IPS-18a (cell line): ENCODE measurements around the gene OR9G1.
"Not testable (repeated sequence)": the region's sequence is repeated elsewhere in the genome, so short reads cannot be mapped to it uniquely, and the experiment has no call there.

ENCODE experiments used
- H3K27ac ChIP-seq: one replicate; pipeline ENCODE4 v1.5.1; 2013; ENCODE audit warnings: low read length
- H3K27me3 ChIP-seq: one replicate; pipeline ENCODE4 v1.6.1; 2013; ENCODE audit warnings: mild to moderate bottlenecking, low read length; ENCODE audit not compliant: control insufficient read depth, insufficient read depth
- H3K36me3 ChIP-seq: one replicate; pipeline ENCODE4 v1.6.1; 2013; ENCODE audit warnings: low read depth, low read length; ENCODE audit not compliant: control insufficient read depth
- H3K4me1 ChIP-seq: one replicate; pipeline ENCODE4 v1.6.1; 2013; ENCODE audit warnings: low read depth, low read length; ENCODE audit not compliant: control insufficient read depth
- H3K4me3 ChIP-seq: one replicate; pipeline ENCODE4 v1.5.1; 2013; ENCODE audit warnings: low read length
- H3K9ac ChIP-seq: one replicate; pipeline ENCODE4 v1.6.1; 2013; ENCODE audit warnings: mild to moderate bottlenecking, low read length, moderate library complexity
- H3K9me3 ChIP-seq: one replicate; pipeline ENCODE4 v1.6.1; 2013; ENCODE audit warnings: low read depth, low read length; ENCODE audit not compliant: control insufficient read depth

Gene OR9G1

GRCh38 chr11:56698795-56699194, at the start of gene OR9G1:
TSS of gene OR9G1 (plus strand) at chr11:56699095. CDS start at chr11:56700388, 1,293 bp downstream.
- Histone ChIP-seq H3K9ac (no peak within 1 kb of the TSS), H3K9me3 (no peaks in the 10 kb centered on the region), H3K4me3 (no peak within 1 kb of the TSS), H3K36me3 (no peaks in the 10 kb centered on the region), H3K4me1 (no peaks in the 10 kb centered on the region), H3K27me3 (no peaks in the 10 kb centered on the region), H3K27ac (no peak within 1 kb of the TSS)

GRCh38 chr11:56659755-56660154, 39.1 kb upstream of the OR9G1 start:
- Histone ChIP-seq H3K9me3 (no peaks in the 10 kb centered on the region), H3K36me3 (no peaks in the 10 kb centered on the region), H3K9ac (peak overlapping the region; percentile 35), H3K4me3 (peak overlapping the region; percentile 44), H3K4me1 (peaks cover 21% of the 10 kb centered on the region), H3K27me3 (no peaks in the 10 kb centered on the region), H3K27ac (peak overlapping the region; percentile 87)

DNA sequence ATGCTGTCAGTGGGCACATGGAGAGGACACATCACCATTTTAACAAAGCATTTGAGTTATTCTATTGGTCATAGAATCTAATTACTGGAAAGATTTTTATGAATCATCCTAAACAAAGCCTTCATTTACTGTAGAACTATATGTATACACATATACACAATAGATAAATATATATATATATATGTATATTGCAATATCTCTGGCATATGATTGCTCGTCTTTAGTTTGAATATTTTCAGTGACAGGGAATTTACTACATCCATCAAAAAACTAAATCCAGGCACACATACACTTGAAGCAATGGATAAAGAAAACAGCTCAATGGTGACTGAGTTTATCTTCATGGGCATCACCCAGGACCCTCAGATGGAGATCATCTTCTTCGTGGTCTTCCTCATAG, 35.5 kb upstream of the OR9G1 start, which contains the start of gene OR5AR1:
OR5AR1 (plus strand) TSS at position 301 of the 400 bp plus-strand sequence; CDS start at position 301, 0 bp downstream.
- Histone ChIP-seq H3K4me3 (no peak within 1 kb of the TSS), H3K9me3 (no peaks in the 10 kb centered on the region), H3K27ac (no peak within 1 kb of the TSS), H3K4me1 (peaks cover 21% of the 10 kb centered on the region), H3K27me3 (no peaks in the 10 kb centered on the region), H3K36me3 (no peaks in the 10 kb centered on the region), H3K9ac (no peak within 1 kb of the TSS)

DNA sequence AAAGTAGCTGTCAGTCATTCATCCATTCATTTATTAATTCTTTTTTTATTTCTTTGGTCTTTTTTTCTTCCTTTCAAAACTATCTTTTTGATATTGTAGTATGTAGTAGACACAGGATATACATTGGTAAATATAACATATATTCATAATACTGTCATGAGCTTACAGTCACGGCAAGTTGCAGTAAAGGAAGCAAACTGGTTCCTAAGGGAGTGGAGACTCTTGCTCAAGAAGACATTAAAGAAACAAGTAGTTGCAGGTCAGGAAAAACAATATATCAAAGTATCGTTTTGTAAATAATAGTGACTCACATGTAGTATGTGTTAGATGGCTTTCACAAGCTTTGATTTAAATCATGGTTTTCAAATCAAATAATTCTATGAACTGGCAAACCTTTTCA, 27.9 kb upstream of the OR9G1 start:
- Histone ChIP-seq H3K9me3 (no peaks in the 10 kb centered on the region), H3K27me3 (no peaks in the 10 kb centered on the region), H3K27ac (no peak overlapping the region), H3K9ac (no peak overlapping the region), H3K36me3 (no peaks in the 10 kb centered on the region), H3K4me3 (no peak overlapping the region), H3K4me1 (no peaks in the 10 kb centered on the region)

- H3K4me3 ChIP-seq = no peak overlapping the region
- H3K9me3 ChIP-seq = no peaks in the 10 kb centered on the region
- no peak overlapping the region for H3K9ac ChIP-seq
- H3K36me3 ChIP-seq = no peaks in the 10 kb centered on the region
- no peak overlapping the region for H3K27ac ChIP-seq
- H3K4me1 ChIP-seq = no peaks in the 10 kb centered on the region
- H3K27me3 ChIP-seq = no peaks in the 10 kb centered on the region
Observed at GRCh38 chr11:56688554-56689100, 10.3 kb upstream of the OR9G1 start.

- not testable (repeated sequence) for H3K36me3 ChIP-seq, H3K4me1 ChIP-seq, H3K9me3 ChIP-seq, H3K27ac ChIP-seq, H3K4me3 ChIP-seq, H3K9ac ChIP-seq, H3K27me3 ChIP-seq
Observed at GRCh38 chr11:56691179-56691578, 7.7 kb upstream of the OR9G1 start.

DNA sequence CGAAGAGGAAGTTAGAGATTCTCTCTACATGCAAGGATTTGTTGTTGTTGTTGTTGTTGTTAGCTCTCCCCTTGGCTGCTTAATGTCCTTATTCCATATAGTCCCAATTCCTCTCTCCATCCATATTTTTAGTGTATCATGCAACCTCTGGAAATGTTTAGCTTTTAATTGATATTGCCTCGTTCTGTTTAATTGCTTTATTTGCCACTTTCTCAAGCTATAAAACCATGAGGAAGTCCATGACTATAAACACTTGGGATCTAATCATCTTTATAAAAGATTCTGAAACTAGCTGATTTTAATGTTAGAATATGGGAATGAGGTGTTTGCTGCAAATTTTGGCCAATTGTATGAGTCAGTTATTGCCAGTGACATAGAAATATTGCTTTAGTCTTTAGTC, 5.5 kb upstream of the OR9G1 start:
- no peaks in the 10 kb centered on the region for H3K27me3 ChIP-seq
- no peak overlapping the region for H3K27ac ChIP-seq
- H3K36me3 ChIP-seq = no peaks in the 10 kb centered on the region
- H3K9me3 ChIP-seq = no peaks in the 10 kb centered on the region
- no peak overlapping the region for H3K4me3 ChIP-seq
- no peaks in the 10 kb centered on the region for H3K4me1 ChIP-seq
- no peak overlapping the region for H3K9ac ChIP-seq

GRCh38 chr11:56700242-56700913, 1.5 kb downstream of the OR9G1 start:
- Histone ChIP-seq H3K4me1 (no peaks in the 10 kb centered on the region), H3K36me3 (no peaks in the 10 kb centered on the region), H3K9me3 (no peaks in the 10 kb centered on the region), H3K4me3 (no peak overlapping the region), H3K9ac (no peak overlapping the region), H3K27ac (no peak overlapping the region), H3K27me3 (no peaks in the 10 kb centered on the region)

GRCh38 chr11:56700914-56701485, 2.1 kb downstream of the OR9G1 start:
- Histone ChIP-seq H3K9ac (no peak overlapping the region), H3K36me3 (no peaks in the 10 kb centered on the region), H3K9me3 (no peaks in the 10 kb centered on the region), H3K27ac (no peak overlapping the region), H3K4me3 (no peak overlapping the region), H3K4me1 (no peaks in the 10 kb centered on the region), H3K27me3 (no peaks in the 10 kb centered on the region)

DNA sequence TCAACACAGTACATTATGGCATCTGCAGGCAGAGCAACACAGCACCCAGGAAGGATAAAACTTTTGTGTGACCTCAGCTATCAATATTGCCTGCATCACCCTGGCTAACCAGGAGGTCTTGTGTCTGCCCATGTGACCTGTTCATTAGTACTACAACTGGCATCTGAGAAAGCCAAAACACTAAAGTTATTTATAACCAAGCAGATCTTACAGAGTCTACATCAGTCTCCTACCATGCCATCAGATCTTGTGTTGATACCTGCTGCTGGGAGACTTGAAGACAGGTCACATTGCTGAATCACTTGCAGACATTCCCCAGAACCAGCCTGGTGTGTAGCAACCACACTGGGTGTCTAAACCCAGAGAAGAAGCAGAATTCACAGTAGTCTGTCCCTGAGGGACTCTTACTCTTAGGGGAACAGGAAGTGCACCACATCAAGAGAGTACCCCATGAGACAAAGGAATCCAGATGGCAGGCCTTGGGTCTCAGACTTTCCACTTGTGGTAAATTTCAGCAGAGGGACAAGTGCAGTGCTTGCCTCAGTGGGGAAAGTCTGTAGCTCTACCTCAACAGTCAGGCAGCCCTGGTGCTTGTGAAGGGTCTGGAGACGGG, 7.0 kb downstream of the OR9G1 start:
- Histone ChIP-seq H3K27ac (no peak overlapping the region), H3K4me1 (no peaks in the 10 kb centered on the region), H3K9ac (no peak overlapping the region), H3K4me3 (no peak overlapping the region), H3K36me3 (no peaks in the 10 kb centered on the region), H3K27me3 (no peaks in the 10 kb centered on the region), H3K9me3 (no peaks in the 10 kb centered on the region)

DNA sequence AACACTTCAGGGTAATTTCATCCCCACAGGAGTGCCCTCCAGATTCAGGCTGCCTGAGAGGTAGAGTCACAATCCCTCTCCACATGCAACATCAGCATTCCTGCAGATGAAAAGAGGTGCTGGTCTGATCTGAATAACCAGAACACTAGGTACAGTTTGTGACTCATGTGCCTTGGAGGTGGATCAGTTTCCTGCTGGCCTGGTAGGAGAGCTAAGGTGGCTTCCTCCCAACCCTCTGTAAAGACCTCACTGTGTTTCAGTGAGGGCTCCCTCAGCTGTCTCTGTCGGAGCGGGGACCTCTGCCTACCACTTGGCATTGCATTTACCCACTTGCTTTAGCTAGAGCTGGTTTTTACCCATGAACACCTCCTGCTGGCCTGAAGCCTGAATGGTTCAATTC, 7.6 kb downstream of the OR9G1 start:
- Histone ChIP-seq H3K4me3 (no peak overlapping the region), H3K9ac (no peak overlapping the region), H3K27me3 (no peaks in the 10 kb centered on the region), H3K27ac (no peak overlapping the region), H3K9me3 (no peaks in the 10 kb centered on the region), H3K4me1 (no peaks in the 10 kb centered on the region), H3K36me3 (no peaks in the 10 kb centered on the region)
